22Rv1 (cell line): ENCODE results near the gene RNF144B.

Experiments
- ZFX ChIP-seq: fragments of 450-650 bp; IDR thresholded peaks from 2 replicates; pipeline ENCODE4 v1.6.1; 2017; ENCODE audit warnings: antibody characterized with exemption, borderline replicate concordance
- TF ChIP-seq, protein P1 (sequence below): fragments of 450-650 bp; IDR thresholded peaks from 2 replicates; pipeline ENCODE4 v1.5.1; 2017; ENCODE audit warnings: mild to moderate bottlenecking

DNA sequence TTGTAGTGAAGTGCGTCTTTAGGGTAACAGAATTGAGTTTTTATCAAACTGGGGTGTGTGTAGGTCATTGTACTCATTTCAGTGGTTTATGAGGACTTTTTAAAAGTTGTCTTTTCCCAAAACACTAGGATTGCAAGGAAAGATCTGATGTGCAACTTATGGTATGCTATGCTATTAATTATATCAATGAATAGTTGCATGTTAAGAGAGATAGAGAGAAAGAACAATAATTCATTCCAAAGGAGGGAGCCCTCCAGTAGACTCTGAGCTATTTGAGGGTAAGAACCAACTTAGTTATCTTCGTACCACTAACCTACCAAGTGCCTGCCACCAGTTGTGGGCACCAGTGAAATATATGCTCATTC, 117.1 kb downstream of the RNF144B start:
- TF ChIP-seq, protein P1, sequence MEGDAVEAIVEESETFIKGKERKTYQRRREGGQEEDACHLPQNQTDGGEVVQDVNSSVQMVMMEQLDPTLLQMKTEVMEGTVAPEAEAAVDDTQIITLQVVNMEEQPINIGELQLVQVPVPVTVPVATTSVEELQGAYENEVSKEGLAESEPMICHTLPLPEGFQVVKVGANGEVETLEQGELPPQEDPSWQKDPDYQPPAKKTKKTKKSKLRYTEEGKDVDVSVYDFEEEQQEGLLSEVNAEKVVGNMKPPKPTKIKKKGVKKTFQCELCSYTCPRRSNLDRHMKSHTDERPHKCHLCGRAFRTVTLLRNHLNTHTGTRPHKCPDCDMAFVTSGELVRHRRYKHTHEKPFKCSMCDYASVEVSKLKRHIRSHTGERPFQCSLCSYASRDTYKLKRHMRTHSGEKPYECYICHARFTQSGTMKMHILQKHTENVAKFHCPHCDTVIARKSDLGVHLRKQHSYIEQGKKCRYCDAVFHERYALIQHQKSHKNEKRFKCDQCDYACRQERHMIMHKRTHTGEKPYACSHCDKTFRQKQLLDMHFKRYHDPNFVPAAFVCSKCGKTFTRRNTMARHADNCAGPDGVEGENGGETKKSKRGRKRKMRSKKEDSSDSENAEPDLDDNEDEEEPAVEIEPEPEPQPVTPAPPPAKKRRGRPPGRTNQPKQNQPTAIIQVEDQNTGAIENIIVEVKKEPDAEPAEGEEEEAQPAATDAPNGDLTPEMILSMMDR: peak; percentile 67
- no peak for TF ChIP-seq ZFX
